ENCODE data around the gene GRIN2C.

Gene GRIN2C

GRCh38 chr17:74812109-74813009 is 47.3 kb downstream of the GRIN2C start:
- no peak overlapping the region for H3K4me3 ChIP-seq (replicated peaks; ENCODE audit: low read depth, low read length)
- no peak for TF ChIP-seq CTCF (IDR thresholded peaks at IDR 0.05; ENCODE audit: low read depth, low read length, missing control alignments)
- DNase-seq (ENCODE audit: extremely low read depth, low read depth) = no peak

- TF ChIP-seq CTCF (IDR thresholded peaks at IDR 0.05; ENCODE audit: low read depth, low read length, missing control alignments) = no peak
- DNase-seq (ENCODE audit: extremely low read depth, low read depth) = no peak
- no peak overlapping the region for H3K4me3 ChIP-seq (replicated peaks; ENCODE audit: low read depth, low read length)
Measured at GRCh38 chr17:74810699-74811485, 48.8 kb downstream of the GRIN2C start.

GRCh38 chr17:74808714-74809430 is 50.8 kb downstream of the GRIN2C start:
- TF ChIP-seq CTCF (IDR thresholded peaks at IDR 0.05; ENCODE audit: low read depth, low read length, missing control alignments) = no peak
- DNase-seq (ENCODE audit: extremely low read depth, low read depth) = no peak
- no peak overlapping the region for H3K4me3 ChIP-seq (replicated peaks; ENCODE audit: low read depth, low read length)

DNA sequence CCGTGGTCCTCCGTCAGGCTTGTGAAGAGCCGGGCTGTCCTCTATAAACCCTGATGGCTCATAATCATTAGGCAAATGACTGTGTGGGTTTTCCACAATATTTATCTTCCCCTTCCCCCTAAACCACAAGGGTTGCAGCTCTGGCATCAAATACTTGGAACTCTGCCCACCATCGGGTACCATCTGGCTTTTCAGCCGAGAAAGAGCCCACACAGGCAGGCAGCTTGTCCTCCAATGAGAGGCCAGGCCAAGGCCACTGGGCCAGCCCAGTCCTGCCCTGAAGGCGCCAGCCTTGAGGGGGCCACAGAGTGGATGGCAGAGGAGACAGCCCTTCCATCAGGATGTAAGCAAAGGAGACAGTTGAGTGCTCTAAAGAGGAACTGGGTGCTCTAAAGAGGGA is 51.8 kb downstream of the GRIN2C start:
- no peak for DNase-seq (ENCODE audit: extremely low read depth, low read depth)
- H3K4me3 ChIP-seq (replicated peaks; ENCODE audit: low read depth, low read length) = no peak overlapping the region
- no peak for TF ChIP-seq CTCF (IDR thresholded peaks at IDR 0.05; ENCODE audit: low read depth, low read length, missing control alignments)

- no peak for DNase-seq (ENCODE audit: extremely low read depth, low read depth)
- no peak overlapping the region for H3K4me3 ChIP-seq (replicated peaks; ENCODE audit: low read depth, low read length)
- TF ChIP-seq CTCF (IDR thresholded peaks at IDR 0.05; ENCODE audit: low read depth, low read length, missing control alignments) = no peak
Measured at GRCh38 chr17:74807441-74807840, 52.2 kb downstream of the GRIN2C start.

GRCh38 chr17:74806334-74806733 is 53.4 kb downstream of the GRIN2C start:
- no peak overlapping the region for H3K4me3 ChIP-seq (replicated peaks; ENCODE audit: low read depth, low read length)
- no peak for TF ChIP-seq CTCF (IDR thresholded peaks at IDR 0.05; ENCODE audit: low read depth, low read length, missing control alignments)
- no peak for DNase-seq (ENCODE audit: extremely low read depth, low read depth)
